T-helper 1 cell (primary cell): ENCODE measurements around the gene CCHCR1.

ENCODE experiments used
- DNase-seq, 5 donors: peaks; one replicate each; pipeline ENCODE4 v3.0.0-alpha.2; 2012 to 2020

CCHCR1 gene

GRCh38 chr6:31103136-31103535, 54.5 kb downstream of the CCHCR1 start:
- no peak for DNase-seq

GRCh38 chr6:31098449-31098938, 59.1 kb downstream of the CCHCR1 start:
- DNase-seq = no peak

GRCh38 chr6:31096656-31097055, 60.9 kb downstream of the CCHCR1 start:
- DNase-seq = no peak

DNA sequence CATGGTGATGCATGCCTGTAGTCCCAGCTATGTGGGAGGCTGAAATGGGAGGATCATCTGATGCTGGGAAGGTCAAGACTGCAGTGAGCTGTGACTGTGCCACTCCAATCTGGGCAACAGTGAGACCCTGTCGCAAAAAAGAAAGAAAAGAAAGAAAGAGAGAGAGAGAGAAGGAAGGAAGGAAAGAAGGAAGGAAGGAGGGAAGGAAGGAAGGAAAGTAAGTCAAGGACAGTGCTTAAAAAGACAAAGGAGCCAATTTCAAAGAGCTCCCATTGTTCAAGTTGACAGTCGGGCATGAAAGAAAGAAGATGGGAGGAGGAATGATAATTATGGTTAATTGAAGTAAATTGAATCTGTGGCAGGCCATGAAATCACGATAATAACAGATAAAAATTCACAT, 61.4 kb downstream of the CCHCR1 start:
- no peak for DNase-seq

DNA sequence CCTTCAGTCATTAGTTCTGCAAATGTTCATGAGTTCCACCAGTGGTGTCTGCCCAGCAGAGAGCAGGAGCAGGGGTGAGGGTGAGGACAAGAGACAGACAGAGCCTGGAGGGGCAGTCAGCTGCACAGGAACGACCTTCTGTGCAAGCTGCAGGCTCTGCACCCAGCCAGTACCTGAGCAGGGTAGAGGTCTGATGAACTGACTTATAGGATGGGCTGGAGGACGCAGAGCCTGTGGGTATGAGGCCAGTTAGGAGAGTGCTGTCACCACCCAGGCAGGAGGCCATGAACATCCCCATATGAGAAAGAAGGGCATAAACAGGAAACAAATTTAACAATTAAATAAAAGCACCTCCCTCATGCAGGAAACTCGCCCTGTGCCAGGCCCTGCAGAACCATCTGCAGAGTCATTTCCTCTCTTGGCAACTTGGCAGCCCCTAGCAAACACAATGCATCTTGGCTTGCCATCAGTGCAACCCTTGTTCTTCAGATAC, 63.2 kb downstream of the CCHCR1 start:
- DNase-seq = peak in 2 of 5 donors; percentile 19 to 85

GRCh38 chr6:31092769-31093505, 64.7 kb downstream of the CCHCR1 start:
- no peak for DNase-seq
